GM19351 (cell line): ENCODE measurements around the gene PABPN1L.

Source experiments
- ATAC-seq: cut with Tn5 transposase; IDR thresholded peaks from one replicate; pipeline ENCODE4 v1.9.1; 2021; ENCODE audit warnings: mild to moderate bottlenecking, moderate library complexity; ENCODE audit not compliant: unreplicated experiment

Gene PABPN1L

GRCh38 chr16:88870608-88871348, 4.3 kb upstream of the PABPN1L start:
- no peak for ATAC-seq

DNA sequence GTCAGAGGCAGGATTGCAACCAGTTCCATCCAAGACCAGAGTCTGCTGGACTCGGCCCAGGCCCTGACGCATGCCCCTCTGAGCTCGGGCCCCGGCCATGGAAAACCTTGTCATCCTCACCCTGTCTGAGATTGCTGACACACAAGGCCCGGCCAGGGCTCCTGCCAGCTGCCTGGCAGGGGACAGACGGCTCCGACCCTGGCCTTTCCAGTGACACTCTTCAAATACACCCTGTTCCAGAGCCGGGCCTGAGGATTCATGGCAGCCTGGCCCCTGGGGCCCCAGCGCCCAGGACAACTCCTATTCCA, 3.2 kb upstream of the PABPN1L start:
- no peak for ATAC-seq

DNA sequence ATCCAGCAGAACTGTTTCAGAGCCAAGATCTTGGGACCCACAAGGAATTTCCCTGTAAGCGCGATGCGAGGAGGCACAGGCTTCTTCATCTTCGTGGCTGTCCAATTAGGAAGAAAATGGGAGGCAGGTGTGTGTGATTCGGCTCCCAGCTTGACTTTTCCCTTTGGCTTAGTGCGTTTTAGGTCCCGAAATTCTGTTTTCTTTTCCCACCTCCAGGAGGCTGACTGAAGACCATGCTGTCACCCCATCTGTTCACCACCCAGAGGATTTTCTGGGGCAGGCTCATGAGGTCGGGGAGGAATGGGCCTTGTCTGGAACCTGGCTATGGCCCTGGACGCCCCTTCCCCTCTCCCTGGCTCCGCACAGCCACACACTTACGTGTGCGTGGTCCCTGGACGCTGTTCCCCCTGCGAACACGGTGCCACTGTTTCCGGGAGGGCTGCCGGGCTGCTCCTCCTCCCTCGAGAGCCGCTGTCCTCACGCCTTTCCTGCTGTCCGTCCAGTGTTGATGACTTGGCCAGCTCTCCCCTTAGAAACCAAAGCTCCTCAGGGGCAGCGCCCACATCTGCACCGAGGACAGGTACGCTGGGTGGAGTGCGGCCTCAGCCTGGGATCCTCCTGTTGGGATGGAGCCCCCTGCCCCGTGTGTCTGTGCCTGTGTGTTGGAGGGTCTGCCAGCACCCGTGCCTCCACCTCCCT, 2.7 kb upstream of the PABPN1L start:
- ATAC-seq = no peak

- no peak for ATAC-seq
Observed at GRCh38 chr16:88867581-88868246, 1.3 kb upstream of the PABPN1L start.

GRCh38 chr16:88865742-88866141, 718 bp downstream of the PABPN1L start:
- no peak for ATAC-seq

DNA sequence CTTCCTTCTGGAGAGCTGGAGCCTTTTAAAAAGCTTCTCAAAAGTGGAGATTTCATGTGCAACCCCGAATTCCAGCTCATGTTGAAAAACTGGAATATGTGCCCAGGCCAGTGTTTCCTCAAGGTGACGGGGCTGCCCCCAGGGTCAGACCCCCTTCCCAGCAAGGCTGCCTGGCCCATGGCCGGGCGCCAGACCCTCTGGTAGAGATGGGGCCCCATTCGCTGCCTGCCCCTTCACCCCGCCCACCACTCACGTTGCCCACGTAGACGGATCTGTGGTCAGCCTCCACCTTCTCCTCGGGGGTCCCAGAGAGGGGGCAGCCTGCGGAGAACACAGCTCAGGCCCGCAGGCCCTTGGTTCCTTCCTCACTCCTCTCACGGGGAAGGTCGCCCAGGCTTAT, 1.1 kb downstream of the PABPN1L start:
- ATAC-seq = no peak

DNA sequence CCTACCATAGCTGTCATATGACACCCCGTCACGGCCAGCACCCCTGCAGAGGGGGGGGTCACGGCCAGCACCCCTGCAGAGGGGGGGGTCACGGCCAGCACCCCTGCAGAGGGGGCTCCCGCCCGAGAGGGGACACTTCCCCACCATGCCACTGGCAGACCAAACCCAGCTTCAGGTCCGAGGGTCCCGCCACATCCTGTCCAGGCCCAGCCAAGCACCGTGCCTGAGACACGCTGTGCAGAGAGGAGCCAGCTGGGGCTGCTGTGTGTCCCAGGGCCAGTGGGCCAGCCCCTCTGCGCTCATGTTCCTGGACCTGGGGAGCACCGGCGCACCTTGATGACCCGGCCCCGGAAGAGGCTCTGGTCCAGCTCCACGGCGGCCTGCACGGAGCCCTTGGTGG, 1.9 kb downstream of the PABPN1L start:
- ATAC-seq = no peak

DNA sequence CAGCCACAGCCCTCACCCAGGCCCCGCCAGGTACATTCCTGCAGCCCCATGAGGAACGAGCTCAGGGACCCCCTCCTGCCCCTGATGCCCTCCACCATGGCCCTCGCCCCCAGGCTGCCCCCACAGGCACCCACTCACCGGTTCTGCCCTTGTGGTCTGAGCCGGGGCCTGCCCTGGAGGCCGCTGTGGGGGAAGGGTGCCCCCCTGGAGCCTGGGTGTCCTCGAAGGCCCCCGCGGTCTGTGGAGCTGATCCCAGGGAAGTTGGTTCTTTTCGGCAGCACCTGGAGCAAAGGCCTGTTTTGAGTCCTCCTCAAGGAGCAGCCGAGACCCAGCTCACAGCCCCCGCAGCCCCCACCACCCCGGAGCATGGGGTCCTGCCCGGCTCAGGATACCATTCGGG, 2.4 kb downstream of the PABPN1L start:
- no peak for ATAC-seq

- no peak for ATAC-seq
Observed at GRCh38 chr16:88863426-88863825, 3.0 kb downstream of the PABPN1L start.

DNA sequence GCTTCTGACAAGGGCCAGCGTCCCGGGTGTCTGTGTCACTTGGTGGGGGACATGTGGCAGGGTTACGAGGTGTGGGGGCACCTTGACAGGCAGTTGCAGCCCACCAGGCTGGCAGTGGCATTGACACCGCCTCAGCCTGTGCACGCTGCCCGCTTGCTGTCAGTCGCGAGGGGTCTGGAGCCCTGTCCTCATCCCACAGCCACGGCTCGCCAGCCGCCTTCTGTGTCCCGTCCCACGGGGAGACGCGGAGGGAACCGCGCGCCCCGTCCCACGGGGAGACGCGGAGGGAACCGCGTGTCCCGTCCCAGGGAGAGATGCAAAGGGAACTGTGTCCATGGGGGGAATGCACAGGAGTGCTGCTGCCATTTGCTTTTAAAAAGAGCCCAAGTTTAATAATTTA, 3.5 kb downstream of the PABPN1L start:
- ATAC-seq = no peak

GRCh38 chr16:88861359-88861758, 5.1 kb downstream of the PABPN1L start:
- ATAC-seq = no peak

GRCh38 chr16:88859381-88860091, 6.9 kb downstream of the PABPN1L start:
- no peak for ATAC-seq

GRCh38 chr16:88857728-88858339, 8.6 kb downstream of the PABPN1L start:
- peak; percentile 47 for ATAC-seq

DNA sequence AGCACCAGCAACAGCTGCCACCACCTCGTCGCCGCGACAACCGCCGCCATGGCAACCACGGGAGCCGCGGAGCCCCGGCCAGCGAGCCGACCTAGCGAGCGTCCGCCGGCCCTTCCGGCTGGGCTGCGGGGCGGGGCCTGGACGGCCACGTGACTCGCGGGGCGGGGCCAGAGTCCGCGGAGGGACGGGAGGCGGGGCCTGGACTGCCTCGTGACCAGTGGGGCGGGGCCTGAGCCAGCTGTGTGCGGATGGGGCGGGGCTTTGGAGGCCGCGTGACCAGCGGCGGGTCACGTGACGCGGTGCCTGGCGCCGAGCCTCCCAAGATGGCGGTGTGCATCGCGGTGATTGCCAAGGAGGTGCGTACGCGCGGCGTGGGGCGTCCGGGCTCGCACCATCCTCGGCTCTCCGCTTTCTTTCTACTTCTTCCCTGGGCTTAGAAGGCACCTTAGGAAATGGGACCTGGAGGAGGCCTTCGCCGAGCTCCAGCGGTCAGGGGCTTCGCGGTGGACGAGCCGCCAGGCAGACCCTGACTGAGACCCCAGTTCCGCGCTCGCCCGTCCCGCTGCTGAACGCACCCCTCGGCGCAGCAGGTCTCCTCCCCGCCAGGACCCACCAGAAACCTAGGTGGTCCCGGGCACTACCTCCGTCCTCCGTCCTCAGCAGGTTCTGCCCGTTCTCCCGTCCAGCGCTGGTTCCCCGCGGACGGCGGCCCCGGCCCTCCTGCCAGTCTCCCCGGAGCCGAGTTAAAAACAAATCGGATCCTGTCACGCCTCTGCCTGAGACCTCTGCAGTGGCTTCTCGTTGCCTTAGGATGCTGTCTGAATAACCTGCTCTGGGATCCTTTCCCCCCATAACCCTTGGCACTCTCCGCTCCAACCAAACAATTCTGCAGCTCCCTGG, 9.4 kb downstream of the PABPN1L start, which contains the start of the genes GALNS and TRAPPC2L:
TSS of gene GALNS (minus strand) at position 120 of the 900 bp plus-strand sequence. CDS start at position 50, 70 bp downstream.
TSS of gene TRAPPC2L (plus strand) at position 300 of the 900 bp plus-strand sequence. CDS start at position 324, 24 bp downstream.
- peak; percentile 76 for ATAC-seq

- no peak for ATAC-seq
Observed at GRCh38 chr16:88856122-88856827, 10.2 kb downstream of the PABPN1L start.

- no peak for ATAC-seq
Observed at GRCh38 chr16:88855736-88856121, 10.7 kb downstream of the PABPN1L start.

GRCh38 chr16:88855176-88855575, 11.3 kb downstream of the PABPN1L start:
- no peak for ATAC-seq

DNA sequence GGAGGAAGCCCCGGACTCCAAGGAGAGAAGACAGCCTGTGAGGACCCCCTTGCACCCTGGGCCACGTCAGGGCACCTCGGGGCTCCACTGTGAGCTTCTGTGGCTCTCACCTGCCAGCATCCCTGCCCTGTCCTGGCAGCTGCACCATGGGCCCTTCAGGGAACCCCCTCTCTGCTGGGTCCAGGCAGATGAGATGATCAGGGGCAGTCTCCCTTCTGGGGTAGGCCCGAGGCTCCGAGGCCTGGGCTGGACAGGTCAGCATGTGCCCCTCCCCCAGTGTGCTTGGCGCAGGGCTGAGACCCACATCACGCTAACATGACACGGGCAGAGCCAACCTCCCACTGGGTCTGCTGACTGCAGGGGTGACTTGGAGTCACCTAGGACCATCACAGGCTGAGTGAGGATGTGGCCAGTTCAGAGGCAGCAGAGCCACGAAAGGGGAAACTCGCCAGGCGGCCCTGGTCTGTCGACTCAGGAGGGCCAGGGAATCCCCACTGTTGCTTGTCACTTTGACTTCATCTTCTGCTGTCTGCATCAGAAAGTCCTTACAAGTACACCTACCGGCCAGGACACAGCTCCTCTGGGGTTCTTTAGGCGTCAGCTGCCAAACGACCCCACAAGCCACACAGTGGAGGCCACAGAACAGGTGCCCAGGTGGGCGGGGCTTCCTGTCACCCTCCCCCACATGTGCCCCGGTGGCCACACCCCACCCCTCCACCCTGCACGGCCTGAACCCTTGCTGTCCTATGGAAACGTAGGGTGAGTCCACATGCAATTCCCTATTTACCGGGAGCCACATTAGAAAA, 12.0 kb downstream of the PABPN1L start:
- ATAC-seq = no peak
